ENCODE results near the gene UBE2E3.
"Not testable (repeated sequence)": the region's sequence is repeated elsewhere in the genome, so short reads cannot be mapped to it uniquely, and the experiment has no call there.

The UBE2E3 gene

DNA sequence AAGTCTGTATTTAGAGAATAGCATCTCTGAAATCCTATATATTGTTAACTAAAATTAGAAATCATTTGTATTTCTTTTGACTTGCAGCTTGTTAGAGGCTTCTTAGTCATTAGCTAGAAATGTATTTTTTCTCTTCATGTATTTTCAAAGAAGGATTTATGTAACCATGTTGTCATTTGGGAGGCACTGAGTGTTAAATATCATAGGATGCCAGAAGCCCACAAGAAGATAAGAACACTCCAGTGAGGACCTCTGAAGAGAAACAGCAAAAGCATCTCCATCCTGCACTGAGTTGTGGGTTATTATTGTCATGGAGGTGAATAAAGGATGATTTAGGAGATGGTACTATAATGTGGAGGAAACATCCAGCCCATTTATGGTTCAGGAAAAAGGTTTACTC, 93.5 kb downstream of the UBE2E3 start:
- no peak for DNase-seq (ENCODE audit: low read depth in 3 of 3)

DNA sequence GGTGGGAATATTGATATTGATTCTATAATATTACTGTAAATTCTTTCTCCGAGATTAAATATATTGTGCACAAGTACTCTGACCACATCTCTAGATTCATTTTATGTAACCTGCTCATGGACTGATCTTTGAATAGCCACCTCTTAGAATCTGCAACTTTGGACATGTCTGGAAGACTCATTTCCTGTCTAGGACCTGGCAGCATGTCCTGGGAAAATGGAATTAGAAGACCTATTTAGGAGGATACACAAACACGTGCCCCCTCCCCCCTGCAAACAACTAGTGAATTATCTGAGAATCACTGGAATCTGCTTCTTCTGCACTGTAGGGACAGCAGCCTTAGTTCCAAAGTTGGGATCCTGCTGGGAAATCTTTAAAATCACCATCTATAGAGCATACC, 94.1 kb downstream of the UBE2E3 start:
- DNase-seq (ENCODE audit: low read depth in 3 of 3), result no peak

DNA sequence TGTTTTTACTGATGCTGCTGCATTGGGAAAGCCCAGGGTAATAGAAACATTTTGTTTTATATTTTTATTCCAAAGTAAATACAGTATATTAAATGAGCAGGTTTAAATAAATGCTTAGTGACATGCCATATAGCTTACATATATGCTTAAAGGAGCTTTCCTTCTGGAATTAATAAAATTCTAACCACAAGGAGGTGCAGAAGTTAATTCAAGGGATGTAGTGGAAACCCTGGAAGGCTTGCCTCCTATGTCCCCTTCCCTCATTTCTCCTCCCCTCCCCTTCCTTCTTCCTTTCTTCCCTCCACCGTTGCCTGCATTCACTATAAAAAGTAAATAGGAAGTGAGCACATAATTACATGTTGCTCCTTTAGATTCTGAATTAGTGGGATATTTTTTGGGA, 96.3 kb downstream of the UBE2E3 start:
- DNase-seq (ENCODE audit: low read depth in 3 of 3), result no peak

DNA sequence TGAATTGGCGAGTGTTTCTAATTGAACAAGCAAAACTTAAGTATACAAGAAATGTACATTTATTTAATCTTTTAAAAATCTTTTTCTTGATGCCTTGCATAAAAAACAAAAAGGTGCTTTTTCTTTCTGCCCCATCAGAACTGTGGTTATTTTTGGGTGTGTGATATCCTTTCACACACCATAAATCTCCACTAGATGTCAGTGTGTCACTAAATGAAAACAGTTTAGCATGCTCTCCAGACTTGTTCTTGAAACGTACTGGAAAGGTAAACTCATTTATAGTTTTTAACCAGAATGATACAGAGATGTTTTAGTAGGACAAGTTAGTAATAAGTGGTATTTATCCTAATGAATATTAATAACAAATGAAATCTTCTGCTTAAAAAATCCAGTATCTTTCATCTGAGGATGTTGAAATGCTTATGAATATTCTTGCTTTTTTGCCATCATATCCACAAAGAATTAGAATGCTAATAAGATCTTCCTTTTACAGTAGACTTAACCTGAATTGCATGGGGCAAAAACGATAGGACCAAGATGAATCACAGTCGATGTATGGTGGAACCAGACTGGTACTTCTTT, 96.8 kb downstream of the UBE2E3 start:
- peak in 1 of 3 donors; percentile 9 for DNase-seq (ENCODE audit: low read depth in 3 of 3)

DNA sequence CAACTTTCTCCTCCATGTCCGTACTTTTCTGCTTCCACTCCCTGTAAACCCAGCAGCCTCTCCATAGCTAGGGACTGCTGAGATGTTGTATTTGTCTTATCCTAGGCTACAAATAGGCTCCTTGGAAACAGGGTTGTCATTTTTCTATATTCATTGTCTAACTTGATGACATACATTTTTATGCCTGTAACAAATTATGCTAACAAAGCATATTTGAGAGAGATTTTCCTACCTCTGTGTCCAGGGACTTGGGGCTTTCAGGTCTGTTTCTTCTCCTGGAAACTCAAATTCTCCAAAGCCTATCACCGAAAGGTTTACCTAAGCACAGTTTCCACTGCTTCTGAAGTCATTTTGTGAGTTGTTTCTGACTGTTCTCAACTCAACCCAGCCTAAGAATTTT, 102.7 kb downstream of the UBE2E3 start:
- no peak for DNase-seq (ENCODE audit: low read depth in 3 of 3)

DNA sequence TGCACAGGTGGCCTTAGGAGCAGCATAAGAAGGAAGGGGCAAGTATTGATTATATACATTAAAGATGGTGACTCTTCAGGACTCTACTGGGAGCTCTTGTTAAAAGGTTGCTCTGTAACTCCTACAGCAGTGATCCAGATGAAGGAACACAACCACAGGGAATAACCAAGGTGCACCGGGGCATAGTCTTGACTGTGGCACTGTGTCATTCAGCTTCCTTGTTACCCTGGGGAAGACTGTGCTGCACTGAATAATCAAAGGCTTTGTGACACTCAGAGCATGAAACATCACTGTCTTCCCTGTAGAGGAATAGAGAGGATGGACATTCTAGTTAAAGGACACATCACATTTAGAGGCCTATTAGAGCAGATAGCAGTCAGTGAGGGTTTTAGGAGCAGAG, 105.3 kb downstream of the UBE2E3 start:
- DNase-seq (ENCODE audit: low read depth in 3 of 3), result no peak

DNA sequence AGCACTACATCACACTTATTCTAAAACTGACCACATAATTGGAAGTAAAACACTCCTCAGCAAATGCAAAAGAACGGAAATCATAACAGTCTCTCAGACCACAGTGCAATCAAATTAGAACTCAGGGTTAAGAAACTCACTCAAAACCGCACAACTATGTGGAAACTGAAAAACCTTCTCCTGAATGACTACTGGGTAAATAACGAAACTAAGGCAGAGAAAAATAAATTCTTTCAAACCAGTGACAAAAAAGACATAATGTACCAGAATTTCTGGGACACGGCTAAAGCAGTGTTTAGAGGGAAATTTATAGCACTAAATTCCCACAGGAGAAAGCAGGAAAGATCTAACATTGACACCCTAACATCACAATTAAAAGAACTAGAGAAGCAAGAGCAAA, 111.5 kb downstream of the UBE2E3 start:
- not testable (repeated sequence) for DNase-seq (ENCODE audit: low read depth in 3 of 3)

DNA sequence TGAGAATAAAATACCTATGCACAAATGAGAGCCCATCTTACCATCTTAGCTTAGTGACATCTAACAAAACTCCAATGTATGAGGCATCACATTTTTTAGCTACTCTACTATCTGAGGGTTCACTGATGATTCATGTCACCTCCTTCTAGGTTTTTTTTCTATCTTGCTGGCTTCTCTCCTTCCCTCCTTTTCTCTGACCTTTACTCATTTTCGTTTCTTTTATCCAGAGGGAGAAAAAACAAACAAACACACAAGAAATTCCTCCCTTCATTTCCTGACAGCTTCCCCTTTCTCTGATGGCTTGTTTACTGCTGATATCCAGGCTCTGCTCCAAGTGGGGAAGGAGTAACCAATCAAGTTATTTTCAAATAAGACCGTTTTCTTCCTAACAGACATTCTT, 115.1 kb downstream of the UBE2E3 start:
- no peak for DNase-seq (ENCODE audit: low read depth in 3 of 3)

- no peak for DNase-seq (ENCODE audit: low read depth in 3 of 3)
Observed at GRCh38 chr2:181103659-181104058, 123.3 kb downstream of the UBE2E3 start.

DNA sequence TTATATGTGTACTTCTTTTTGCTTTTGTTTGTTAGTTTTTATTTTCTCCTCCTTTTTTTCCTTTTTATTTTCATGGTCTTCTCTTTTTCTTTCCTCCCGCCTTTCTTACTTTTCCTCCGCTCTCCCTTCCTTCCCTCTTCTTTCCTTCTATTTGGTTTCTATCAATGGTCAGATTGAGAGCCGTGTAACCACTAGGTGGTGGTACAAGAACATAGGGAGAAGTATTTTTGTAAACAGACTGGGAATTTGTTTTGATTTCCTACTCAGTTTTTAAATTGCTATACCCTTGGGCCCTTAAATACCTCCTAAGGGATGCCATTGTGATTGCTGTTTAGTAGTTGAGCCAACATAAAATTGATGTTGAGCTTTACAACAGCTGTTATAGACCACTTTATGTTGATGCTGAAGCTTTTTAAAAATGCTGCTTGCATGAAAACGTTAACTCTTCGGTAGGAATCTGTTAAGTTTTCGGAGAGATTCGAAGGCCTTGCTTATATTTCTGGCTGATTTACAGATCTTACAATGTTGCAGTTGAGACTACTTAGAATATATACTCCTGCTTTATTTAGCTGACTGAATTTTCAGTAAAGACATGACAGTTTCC, 124.2 kb downstream of the UBE2E3 start:
- DNase-seq (ENCODE audit: low read depth in 3 of 3), result no peak

DNA sequence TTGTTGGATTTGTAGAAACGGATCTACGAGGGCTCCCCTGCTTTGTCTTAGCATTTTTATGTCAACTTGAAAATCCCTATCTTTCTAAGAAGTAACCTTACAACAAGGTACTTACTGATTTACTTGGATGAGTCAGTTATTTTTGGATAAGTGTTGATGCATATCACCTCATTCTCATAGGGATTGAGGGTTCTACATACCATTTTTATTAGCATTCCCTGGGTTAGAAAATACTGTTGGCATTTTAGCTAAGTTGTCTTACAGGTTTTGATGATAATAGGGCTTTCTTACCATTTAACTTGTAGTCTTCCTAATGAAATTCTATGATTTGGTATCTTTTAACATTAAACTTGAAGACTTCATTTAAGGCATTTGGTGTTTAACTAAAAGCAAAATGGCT, 125.2 kb downstream of the UBE2E3 start:
- no peak for DNase-seq (ENCODE audit: low read depth in 3 of 3)

DNA sequence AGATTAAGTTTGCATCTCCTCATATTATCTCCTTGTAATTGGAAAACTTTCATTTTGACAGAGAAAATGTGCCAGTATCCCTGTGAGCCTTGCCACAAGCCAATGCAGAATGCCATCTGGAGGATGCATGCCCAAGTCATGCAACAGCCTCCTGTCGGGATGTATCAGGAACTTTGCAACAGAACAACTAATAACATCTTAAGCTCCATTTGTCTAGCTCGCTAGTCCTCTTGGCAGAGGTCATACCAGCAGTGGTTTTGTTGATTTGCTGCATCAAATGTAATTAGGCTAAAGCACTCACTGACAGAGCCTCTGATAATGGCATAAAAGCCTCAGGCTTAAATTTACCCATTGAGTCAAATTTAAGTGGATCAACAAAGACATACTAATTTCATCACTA, 125.8 kb downstream of the UBE2E3 start:
- no peak for DNase-seq (ENCODE audit: low read depth in 3 of 3)

DNA sequence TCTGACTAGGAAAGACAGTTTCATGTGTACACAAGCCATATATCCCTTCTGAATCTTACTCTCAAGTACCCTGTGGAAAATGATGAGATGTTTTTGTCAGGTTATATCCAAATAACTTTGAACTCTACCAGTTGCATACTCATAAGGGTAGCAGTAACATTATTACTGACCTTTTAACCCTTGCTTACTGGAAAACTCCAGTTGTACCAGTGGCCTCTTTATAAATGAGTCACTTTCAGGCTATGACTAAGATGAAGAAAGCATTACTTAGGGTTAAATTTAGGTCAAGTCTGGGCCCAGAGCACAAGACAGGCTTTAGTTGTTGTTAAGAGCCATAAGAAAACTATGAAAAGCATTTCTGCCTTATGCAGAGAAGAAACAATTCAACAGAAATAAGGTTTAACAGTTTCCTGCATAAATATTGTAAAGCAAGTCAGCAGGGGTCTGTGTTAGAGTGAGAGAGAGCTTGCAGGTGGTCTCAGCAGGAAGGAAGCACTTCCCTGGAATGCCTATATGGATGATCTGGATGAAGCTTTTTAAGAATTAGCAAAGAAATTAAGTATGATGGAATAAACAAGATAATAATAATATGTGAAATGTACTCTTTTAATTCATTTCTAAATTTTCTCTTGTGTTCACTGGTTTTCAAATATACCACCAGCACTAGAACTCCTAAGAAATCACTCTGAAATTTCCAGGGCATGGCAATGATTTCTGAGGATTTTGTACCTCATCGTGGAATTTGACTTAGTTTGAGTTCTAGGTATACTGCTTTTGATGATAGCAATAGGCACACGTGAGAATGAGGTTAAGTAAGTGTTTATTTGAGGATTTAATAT, 126.6 kb downstream of the UBE2E3 start:
- no peak for DNase-seq (ENCODE audit: low read depth in 3 of 3)

DNA sequence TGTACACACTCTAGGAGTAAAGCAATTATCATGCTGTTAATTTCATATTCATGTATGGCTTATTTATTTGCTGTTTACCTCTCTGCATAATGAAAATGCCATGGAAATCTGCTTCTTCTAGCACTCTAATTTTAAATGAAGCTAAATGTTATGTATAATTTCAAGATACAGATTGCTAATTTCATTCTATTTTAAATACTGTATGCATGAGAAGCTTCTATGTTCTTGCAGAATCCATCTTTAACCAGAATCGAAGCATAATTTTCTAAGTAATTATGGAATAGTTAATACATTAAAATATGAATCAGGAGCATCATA, 127.2 kb downstream of the UBE2E3 start:
- no peak for DNase-seq (ENCODE audit: low read depth in 3 of 3)

GRCh38 chr2:181111059-181111458, 130.7 kb downstream of the UBE2E3 start:
- no peak for DNase-seq (ENCODE audit: low read depth in 3 of 3)

DNA sequence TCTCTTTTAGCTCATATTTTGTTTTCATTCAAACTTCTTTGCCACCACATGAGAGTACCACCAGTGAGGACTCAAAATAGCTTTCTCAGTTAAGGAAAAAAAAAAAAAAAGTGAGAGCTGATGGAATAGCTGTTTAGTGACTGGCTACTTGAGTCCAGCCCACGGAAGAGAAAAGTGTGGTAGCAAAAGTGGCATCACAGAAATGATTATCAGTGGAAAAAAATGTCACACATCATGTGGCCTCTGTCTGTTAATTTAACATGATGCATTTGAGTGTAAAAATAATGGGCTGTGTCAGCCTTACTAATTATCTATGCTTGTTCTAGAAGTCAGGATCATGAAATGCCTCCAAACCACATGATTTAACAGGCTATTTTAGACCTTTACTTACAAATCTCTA, 132.5 kb downstream of the UBE2E3 start:
- DNase-seq (ENCODE audit: low read depth in 3 of 3), result no peak

Measured in stimulated activated CD4-positive, alpha-beta T cell treated with anti-CD3 and anti-CD28 coated beads, TNF-alpha, amount 100 ng/mL, for 48 hours (primary cell).